GM12892 (cell line): ENCODE measurements around the gene ARID5B.

Experiments
- DNase-seq: peaks from one replicate; pipeline ENCODE4 v3.0.0; 2011; ENCODE audit not compliant: insufficient read length
- FAIRE-seq: peaks from 2 replicates; lab custom pipeline; 2011; peaks lifted over from hg19 to GRCh38; lab: Jason Lieb, UNC
- POLR2A ChIP-seq: IDR thresholded peaks from 2 replicates; pipeline ENCODE4 v1.6.1; 2011; ENCODE audit warnings: low read depth, low read length, control low read depth
- POLR2AphosphoS5 ChIP-seq: IDR thresholded peaks from 2 replicates; pipeline ENCODE4 v1.6.1; 2011; ENCODE audit warnings: low read depth, low read length, control low read depth
- TAF1 ChIP-seq: IDR thresholded peaks from 2 replicates; pipeline ENCODE4 v1.6.1; 2011; ENCODE audit warnings: low read depth, mild to moderate bottlenecking, control low read depth, low read length, borderline replicate concordance

ARID5B gene

DNA sequence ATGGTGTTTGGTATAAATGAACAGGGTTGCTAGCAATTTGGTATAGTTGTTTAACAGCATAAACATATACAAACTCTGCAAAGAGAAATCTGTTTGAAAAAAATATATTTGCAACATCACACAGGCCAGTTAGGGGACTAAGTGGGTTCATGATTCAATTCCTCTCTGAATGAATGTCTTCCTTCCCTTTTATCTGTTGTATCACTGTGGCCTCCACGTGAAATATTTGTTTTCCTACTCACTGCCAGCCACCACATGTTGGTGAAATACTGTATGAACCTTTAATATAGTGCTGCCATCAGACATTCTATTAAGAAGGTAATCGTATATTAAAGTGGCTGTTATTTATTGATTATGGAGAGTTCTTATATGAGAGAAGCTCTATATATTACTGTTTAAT lies 157.0 kb downstream of the ARID5B start:
- TF ChIP-seq TAF1: no peak
- no peak for TF ChIP-seq POLR2A
- TF ChIP-seq POLR2AphosphoS5: no peak
- DNase-seq (no peak), FAIRE-seq (no peak)

DNA sequence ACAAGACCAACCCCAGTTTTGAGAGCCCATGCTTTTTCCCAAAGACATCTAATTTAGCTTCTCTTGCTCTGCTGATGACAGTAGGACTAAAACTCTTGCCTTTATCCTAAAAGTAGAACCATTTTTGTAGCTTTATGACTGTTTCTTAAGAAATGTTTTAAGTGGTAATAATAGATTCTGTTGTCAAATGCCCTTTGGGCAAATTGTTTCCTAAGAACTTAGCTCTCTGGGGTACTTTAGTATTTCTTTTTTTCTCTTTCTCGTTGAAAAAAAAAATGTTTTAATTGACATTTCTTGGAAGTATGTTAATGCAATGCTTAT lies 157.4 kb downstream of the ARID5B start:
- no peak for TF ChIP-seq POLR2AphosphoS5
- TF ChIP-seq POLR2A: no peak
- no peak for TF ChIP-seq TAF1
- FAIRE-seq (no peak), DNase-seq (no peak)

DNA sequence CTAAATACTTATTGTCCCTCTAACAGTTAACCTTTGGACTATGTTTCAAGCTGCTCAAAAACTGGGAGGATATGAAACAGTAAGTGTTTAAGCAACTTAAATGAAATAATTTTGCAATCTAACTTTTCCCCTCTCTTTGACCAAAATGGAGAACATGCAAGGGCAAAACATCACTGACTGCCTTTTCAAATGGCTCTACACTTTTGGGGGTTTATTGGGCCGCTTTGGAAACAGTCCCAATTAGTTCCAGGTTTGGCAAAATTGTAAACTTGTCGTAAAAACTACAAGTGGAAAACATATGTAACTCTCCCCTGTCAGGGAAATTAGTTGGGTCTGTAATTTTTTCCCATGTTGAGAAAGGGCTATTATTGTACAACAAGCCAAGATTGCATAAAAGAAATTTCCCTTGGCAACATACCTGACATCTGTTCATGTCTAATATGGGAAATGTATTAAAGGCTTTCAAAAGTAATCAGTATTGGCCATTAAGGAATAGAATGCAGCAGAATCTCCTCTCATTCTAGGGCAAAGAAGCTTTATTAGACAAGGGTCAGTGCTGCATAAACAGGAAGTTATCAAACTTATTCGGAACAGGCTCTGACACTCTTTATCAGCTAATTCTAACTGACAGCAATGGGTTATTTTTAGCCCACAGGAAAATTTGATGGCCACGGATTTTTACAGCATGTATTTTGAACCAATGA lies 157.9 kb downstream of the ARID5B start:
- no peak for TF ChIP-seq TAF1
- no peak for TF ChIP-seq POLR2AphosphoS5
- TF ChIP-seq POLR2A: no peak
- no peak for DNase-seq
- FAIRE-seq: no peak

DNA sequence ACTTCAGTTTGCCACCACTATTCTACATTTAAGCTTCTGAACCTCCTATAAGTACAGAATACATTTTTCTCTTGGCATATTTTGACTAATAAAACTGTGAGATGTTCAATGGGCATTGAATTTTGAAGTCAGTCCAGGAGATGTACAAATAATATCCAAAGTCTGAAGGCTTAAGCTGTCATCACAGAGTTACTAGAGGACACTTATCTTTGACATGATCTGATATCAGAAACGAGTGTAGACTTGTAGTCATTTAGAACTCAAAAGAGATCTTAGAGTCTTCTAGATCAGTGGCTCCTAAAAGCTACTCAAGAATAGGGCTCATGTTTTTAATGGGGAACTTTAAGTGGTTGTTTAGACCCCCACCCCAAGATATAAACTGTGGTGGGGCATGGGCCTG lies 160.5 kb downstream of the ARID5B start:
- no peak for DNase-seq
- TF ChIP-seq TAF1 (no peak), POLR2AphosphoS5 (no peak), POLR2A (no peak)
- FAIRE-seq: no peak

DNA sequence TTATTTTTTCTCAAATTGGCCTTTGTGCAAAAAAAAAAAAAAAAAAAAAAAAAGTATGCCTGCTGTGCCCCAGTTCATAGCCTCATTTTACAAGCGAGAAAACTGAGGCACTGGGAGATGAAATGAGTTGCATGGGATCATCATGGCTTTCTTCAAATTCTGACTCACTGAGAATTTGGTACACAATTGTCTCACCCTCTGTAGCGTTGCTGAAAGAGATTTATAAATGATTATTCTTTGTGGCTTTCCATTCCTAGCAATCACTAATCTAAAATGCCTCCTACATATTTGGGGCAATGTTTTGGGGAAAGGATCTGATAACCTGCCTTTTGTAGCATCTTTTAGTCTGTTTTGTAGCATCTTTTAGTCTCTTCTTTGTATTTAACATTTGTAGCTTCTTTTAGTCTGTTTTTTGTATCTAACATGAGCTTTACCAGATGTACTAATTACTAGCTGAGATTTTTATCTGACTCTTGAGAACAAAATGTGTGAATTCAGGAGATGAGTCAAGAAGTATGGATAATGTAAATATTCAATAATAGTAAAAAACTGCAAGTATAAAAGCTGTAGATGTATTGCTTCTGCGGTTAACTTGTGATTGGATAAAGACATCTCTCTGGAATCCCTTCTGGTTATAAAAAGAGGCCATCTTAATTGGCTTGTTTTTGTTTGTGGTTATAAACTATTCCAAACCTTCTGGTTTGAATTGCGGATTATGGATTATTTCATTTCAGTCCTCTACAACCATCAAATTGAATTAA lies 161.4 kb downstream of the ARID5B start:
- FAIRE-seq: no peak
- no peak for TF ChIP-seq POLR2A
- no peak for DNase-seq

DNA sequence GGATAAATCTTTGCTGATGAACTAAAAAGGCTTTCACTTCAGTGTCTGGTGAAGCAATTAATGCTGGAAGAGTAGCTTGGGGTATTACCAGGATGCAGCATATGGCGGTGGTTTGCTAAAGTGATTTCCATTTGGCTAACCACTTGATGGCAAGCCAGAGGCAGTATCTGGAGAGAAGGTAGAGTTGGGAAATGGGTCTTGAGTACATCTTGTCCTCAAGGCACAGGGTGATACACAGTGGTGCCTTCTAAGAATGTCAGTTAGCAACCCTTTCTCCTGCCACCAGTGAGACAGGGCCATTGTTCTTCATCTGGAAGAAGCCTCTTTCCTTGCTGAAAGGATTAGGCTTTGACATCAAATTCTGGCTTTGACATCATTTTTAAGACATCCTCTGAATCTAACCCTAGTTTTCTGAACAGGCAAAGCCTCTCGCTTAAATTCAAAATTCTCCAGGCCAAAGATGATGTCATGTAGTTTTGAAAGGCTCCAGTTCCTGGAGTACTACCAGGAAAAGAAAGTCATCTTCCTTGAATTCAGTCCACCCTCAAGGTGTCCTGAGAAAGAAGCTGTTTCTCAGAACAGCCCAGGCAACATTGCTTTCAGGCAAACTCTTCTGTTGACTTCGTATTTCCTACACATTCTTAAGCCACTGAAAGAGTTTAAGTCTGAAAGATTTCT lies 162.4 kb downstream of the ARID5B start:
- TF ChIP-seq POLR2AphosphoS5: no peak
- no peak for TF ChIP-seq POLR2A
- no peak for TF ChIP-seq TAF1
- no peak for DNase-seq

DNA sequence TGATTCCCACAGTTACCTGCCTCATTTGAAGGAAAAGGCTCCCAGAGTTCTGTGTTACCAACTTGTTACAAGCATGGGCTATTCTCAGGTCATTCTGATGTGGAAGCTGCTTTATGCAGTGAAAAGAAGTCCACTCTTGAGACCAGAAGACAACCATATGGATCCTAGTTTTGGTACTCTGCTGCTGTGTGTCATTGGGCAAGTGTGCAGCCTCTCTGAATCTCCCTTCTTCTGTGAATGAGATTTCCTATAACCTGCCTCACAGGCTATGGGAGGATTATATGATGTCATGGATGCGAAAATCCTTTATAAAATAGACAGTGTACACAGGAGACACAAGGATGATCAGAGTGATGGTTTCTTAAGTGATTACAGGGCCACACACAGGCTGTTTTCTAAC lies 166.1 kb downstream of the ARID5B start:
- DNase-seq (no peak), FAIRE-seq (no peak)
- no peak for TF ChIP-seq POLR2A
- TF ChIP-seq POLR2AphosphoS5: no peak
- TF ChIP-seq TAF1: no peak

More for the DNA sequence above, 162.4 kb downstream of the ARID5B start:
- no peak for FAIRE-seq

DNA sequence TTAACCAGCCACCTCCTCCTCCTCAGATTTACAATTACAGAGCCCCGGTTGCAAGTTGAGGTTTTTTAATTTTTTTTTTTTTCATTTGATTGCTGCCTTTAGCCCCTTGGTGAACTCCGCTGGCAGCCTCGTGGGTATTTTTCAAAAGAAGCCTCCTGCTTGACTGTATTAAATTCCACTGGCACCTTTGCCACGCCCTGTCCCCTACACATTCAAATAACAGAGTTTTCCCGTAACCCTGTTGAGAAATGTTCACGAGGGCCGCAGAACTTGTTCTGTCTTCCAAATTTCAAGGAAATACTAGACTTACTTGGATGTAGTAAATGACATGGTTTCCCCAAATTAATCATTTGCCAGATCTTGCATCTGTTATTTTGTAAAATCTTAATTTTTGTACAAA lies 167.0 kb downstream of the ARID5B start:
- no peak for DNase-seq
- FAIRE-seq: no peak
- no peak for TF ChIP-seq TAF1
- no peak for TF ChIP-seq POLR2AphosphoS5
- TF ChIP-seq POLR2A: no peak

DNA sequence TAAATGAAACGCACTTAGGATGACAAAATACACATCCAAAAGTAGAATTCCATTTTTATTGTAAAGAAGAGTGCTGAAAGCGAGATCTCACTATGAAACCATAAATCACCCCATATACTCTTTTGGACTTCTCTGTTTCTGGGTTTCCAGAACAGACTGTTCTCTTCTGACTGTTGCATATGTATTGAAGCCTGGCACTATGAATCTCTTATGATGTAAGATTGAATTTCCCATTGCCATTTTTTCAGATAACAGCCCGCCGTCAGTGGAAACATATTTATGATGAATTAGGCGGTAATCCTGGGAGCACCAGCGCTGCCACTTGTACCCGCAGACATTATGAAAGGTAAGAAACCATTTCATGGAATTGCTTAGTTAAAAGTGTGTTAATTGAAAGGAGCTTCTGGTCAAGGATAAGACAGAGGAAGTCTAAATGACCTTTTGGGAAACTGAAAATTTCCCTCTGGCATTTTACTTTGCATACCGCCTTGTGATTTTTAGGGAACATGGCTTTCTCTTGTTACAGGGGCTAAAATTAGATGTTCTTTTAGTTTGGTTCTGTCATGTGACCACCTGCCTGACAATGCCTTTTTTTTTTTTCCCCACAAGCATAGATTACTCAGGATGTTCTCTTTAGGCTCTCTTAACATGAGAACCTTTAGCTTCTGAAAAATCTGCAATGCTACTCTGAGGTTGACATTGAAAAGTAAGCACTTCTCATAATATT lies 168.1 kb downstream of the ARID5B start:
- FAIRE-seq (no peak), DNase-seq (no peak)
- TF ChIP-seq POLR2A (no peak), POLR2AphosphoS5 (no peak; the same call in 1 of the 2 replicates), TAF1 (no peak)

DNA sequence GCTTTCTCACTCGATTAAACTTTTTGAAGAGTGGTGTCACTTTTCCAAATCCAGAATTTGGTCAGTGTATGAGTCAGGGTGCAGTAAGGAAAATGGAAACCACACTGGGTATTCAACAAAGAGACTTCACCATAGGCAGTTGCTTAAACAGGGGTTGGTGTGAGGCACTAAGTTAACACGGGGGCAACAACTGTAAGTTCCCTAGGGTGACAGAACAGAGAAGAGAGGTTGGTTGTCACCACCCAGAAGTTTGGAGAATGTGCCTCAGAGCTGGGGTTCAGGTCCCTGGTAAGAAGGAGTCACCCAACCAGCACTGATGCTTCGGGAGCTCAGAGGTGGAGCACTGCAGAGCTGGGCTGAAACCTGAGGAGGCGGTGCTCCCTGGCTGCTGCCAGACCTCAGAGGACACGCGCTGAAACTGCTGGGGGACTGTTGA lies 170.4 kb downstream of the ARID5B start:
- no peak for FAIRE-seq
- DNase-seq: no peak
- TF ChIP-seq POLR2AphosphoS5 (no peak), TAF1 (no peak), POLR2A (no peak)

DNA sequence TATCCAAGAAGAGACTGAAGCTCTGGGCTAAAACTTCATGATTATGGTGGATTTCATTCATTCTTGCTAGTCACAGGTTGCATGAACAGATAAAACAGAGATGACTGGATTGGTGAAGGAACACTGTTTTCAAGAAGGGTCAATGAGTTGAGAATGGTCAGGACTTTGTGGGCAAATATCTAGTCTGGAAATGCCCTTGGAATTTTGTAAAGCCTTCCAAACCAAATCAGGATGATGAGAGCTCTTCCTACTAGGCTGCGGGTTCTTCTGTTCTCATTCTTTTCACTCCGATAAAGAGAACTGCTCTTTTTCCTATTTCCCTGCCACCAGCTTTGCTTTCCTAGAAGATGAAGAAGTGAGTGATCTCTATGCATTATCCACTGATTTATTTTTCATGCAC lies 171.4 kb downstream of the ARID5B start:
- FAIRE-seq: no peak
- TF ChIP-seq TAF1 (no peak), POLR2AphosphoS5 (no peak), POLR2A (no peak)
- DNase-seq: no peak

DNA sequence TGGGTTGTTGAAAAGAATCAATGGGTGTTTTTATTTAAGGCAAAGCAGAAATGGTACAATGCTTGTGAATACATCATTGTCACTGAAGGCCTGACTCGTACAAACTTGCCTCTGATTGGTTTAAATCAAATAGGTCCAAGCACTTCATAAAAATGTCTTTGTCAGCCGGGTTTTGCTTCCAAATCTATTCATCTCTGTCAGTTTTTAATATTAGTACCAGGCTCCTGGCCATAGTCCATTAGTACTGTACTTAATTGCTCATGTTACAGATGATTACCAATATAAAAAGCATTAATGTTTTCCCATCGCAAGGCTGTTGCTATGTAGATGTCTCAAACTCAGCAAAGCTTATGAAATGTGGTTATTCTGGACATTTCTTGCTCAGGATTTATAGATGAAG lies 171.9 kb downstream of the ARID5B start:
- no peak for TF ChIP-seq POLR2A
- TF ChIP-seq POLR2AphosphoS5: no peak
- TF ChIP-seq TAF1: no peak
- FAIRE-seq (no peak), DNase-seq (no peak)
